ENCODE results near the gene RFX2.

RFX2 gene

GRCh38 chr19:6068711-6069110, 41.6 kb downstream of the RFX2 start:
- Histone ChIP-seq H3K9me3 (ENCODE audit: insufficient read depth, low read depth, low read length) (no peaks in the 10 kb centered on the region), H4K20me1 (ENCODE audit: insufficient read depth, low read length, poor library complexity, severe bottlenecking) (no peaks in the 10 kb centered on the region), H3K9me2 (replicated peaks; ENCODE audit: low read depth, low read length) (no peaks in the 10 kb centered on the region), H3K36me3 (ENCODE audit: insufficient read depth, low read length) (no peaks in the 10 kb centered on the region), H2AFZ (ENCODE audit: low read length) (no peak overlapping the region), H3K4me3 (ENCODE audit: low read length, poor library complexity, severe bottlenecking) (no peak overlapping the region), H3F3A (ENCODE audit: low read depth) (0 out of 2 replicates have a peak, but pooled peaks cover 2% of the 10 kb centered on the region), H3K9ac (ENCODE audit: low read depth, low read length, poor library complexity, severe bottlenecking) (no peak overlapping the region), H3K27me3 (ENCODE audit: insufficient read depth, low read length, poor library complexity, severe bottlenecking) (no peaks in the 10 kb centered on the region), H3K4me1 (ENCODE audit: insufficient read depth, low read length, poor library complexity, severe bottlenecking) (no peaks in the 10 kb centered on the region), H3K79me2 (ENCODE audit: insufficient read depth, low read length) (no peaks in the 10 kb centered on the region), H3K4me2 (ENCODE audit: low read depth, low read length, poor library complexity, severe bottlenecking) (no peak overlapping the region)
- TF ChIP-seq, protein P1, sequence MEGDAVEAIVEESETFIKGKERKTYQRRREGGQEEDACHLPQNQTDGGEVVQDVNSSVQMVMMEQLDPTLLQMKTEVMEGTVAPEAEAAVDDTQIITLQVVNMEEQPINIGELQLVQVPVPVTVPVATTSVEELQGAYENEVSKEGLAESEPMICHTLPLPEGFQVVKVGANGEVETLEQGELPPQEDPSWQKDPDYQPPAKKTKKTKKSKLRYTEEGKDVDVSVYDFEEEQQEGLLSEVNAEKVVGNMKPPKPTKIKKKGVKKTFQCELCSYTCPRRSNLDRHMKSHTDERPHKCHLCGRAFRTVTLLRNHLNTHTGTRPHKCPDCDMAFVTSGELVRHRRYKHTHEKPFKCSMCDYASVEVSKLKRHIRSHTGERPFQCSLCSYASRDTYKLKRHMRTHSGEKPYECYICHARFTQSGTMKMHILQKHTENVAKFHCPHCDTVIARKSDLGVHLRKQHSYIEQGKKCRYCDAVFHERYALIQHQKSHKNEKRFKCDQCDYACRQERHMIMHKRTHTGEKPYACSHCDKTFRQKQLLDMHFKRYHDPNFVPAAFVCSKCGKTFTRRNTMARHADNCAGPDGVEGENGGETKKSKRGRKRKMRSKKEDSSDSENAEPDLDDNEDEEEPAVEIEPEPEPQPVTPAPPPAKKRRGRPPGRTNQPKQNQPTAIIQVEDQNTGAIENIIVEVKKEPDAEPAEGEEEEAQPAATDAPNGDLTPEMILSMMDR (conservative IDR thresholded peaks at IDR 0.05; ENCODE audit: low read length): no peak
- no peak for TF ChIP-seq EZH2phosphoT487 (IDR thresholded peaks at IDR 0.05; ENCODE audit: borderline replicate concordance)

- H3K4me1 ChIP-seq (ENCODE audit: insufficient read depth, low read length, poor library complexity, severe bottlenecking): no peaks in the 10 kb centered on the region
- H3K9ac ChIP-seq (ENCODE audit: low read depth, low read length, poor library complexity, severe bottlenecking): no peak overlapping the region
- 0 out of 2 replicates have a peak, but pooled peaks cover 2% of the 10 kb centered on the region for H3F3A ChIP-seq (ENCODE audit: low read depth)
- H3K4me3 ChIP-seq (ENCODE audit: low read length, poor library complexity, severe bottlenecking): no peak overlapping the region
- no peaks in the 10 kb centered on the region for H3K9me3 ChIP-seq (ENCODE audit: insufficient read depth, low read depth, low read length)
- H3K27me3 ChIP-seq (ENCODE audit: insufficient read depth, low read length, poor library complexity, severe bottlenecking): no peaks in the 10 kb centered on the region
- H3K36me3 ChIP-seq (ENCODE audit: insufficient read depth, low read length): no peaks in the 10 kb centered on the region
- H2AFZ ChIP-seq (ENCODE audit: low read length): no peak overlapping the region
- no peaks in the 10 kb centered on the region for H4K20me1 ChIP-seq (ENCODE audit: insufficient read depth, low read length, poor library complexity, severe bottlenecking)
- no peak overlapping the region for H3K4me2 ChIP-seq (ENCODE audit: low read depth, low read length, poor library complexity, severe bottlenecking)
- no peak for TF ChIP-seq EZH2phosphoT487 (IDR thresholded peaks at IDR 0.05; ENCODE audit: borderline replicate concordance)
- TF ChIP-seq, protein P1 (conservative IDR thresholded peaks at IDR 0.05; ENCODE audit: low read length): no peak
- H3K9me2 ChIP-seq (replicated peaks; ENCODE audit: low read depth, low read length): no peaks in the 10 kb centered on the region
- H3K79me2 ChIP-seq (ENCODE audit: insufficient read depth, low read length): no peaks in the 10 kb centered on the region
Observed at GRCh38 chr19:6067975-6068374, 42.3 kb downstream of the RFX2 start.

DNA sequence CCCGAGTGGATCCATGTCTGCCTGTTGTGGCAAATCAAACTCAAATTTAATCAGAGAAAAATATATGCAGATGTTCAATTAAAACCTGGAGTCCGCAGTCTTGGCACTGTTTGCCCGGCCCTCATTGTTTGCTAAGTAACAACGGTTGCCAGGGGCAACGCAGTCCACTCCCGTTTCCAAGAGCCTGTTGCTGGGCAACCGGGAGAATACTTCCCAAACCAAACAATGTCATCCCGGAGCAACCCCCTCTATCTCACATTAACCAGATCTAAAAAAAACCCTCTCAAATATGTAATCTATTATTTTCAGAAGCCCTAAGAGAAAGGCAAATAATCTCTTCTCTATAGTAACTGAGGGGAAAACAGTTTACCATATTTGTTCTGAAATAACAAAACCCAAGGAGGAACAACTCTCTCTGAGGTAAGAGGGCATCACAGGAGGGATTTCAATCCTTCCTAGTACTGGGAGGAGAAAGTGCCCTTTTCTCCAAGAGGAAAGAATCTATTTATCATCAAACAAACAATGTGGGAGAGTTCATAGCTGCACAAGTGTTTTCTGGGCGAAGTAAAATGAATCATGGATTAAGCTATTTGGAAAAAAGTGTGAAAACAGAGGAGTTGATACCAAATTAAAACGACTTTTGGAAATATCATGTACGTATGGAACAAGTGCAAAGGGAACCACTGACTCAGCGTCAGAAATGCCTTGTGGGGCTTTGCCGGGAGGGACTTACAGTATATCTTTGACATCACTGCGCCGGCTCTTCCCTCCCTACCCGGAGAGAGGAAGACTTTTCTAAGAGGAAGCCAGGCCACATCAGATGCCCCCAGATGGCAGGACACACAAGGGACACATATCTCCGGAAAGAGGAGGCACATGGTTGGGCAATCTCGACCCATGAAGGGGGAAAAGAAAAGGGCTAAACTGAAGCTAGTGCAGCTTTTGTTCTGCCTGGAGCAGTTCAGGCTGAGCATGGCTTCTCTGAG, 43.3 kb downstream of the RFX2 start:
- Histone ChIP-seq H3K27me3 (ENCODE audit: insufficient read depth, low read length, poor library complexity, severe bottlenecking) (no peaks in the 10 kb centered on the region), H3K4me1 (ENCODE audit: insufficient read depth, low read length, poor library complexity, severe bottlenecking) (no peaks in the 10 kb centered on the region), H4K20me1 (ENCODE audit: insufficient read depth, low read length, poor library complexity, severe bottlenecking) (no peaks in the 10 kb centered on the region), H3K9me3 (ENCODE audit: insufficient read depth, low read depth, low read length) (no peaks in the 10 kb centered on the region), H3K9me2 (replicated peaks; ENCODE audit: low read depth, low read length) (no peaks in the 10 kb centered on the region), H3K4me3 (ENCODE audit: low read length, poor library complexity, severe bottlenecking) (no peak overlapping the region), H3K9ac (ENCODE audit: low read depth, low read length, poor library complexity, severe bottlenecking) (no peak overlapping the region), H2AFZ (ENCODE audit: low read length) (no peak overlapping the region), H3K36me3 (ENCODE audit: insufficient read depth, low read length) (no peaks in the 10 kb centered on the region), H3F3A (ENCODE audit: low read depth) (0 out of 2 replicates have a peak, but pooled peaks cover 2% of the 10 kb centered on the region), H3K79me2 (ENCODE audit: insufficient read depth, low read length) (no peaks in the 10 kb centered on the region), H3K4me2 (ENCODE audit: low read depth, low read length, poor library complexity, severe bottlenecking) (no peak overlapping the region)
- no peak for TF ChIP-seq EZH2phosphoT487 (IDR thresholded peaks at IDR 0.05; ENCODE audit: borderline replicate concordance)
- TF ChIP-seq, protein P1 (conservative IDR thresholded peaks at IDR 0.05; ENCODE audit: low read length): no peak

Data from Loucy (cell line).